PC-9 (cell line): ENCODE measurements around the gene HS6ST3.

ENCODE experiments used
- EZH2 ChIP-seq: fragments of 200-600 bp; sonication (generic); IDR thresholded peaks from 2 replicates; pipeline ENCODE4 v1.8.0; 2017; ENCODE audit warnings: antibody characterized with exemption, low read depth
- TF ChIP-seq, protein P1 (sequence below): fragments of 200-600 bp; sonication (generic); conservative IDR thresholded peaks from 2 replicates; pipeline ENCODE4 v1.6.1; 2017; ENCODE audit warnings: mixed run types, antibody characterized with exemption, mild to moderate bottlenecking, moderate library complexity

GRCh38 chr13:96444676-96445075 is 354.8 kb downstream of the HS6ST3 start:
- TF ChIP-seq, protein P1, sequence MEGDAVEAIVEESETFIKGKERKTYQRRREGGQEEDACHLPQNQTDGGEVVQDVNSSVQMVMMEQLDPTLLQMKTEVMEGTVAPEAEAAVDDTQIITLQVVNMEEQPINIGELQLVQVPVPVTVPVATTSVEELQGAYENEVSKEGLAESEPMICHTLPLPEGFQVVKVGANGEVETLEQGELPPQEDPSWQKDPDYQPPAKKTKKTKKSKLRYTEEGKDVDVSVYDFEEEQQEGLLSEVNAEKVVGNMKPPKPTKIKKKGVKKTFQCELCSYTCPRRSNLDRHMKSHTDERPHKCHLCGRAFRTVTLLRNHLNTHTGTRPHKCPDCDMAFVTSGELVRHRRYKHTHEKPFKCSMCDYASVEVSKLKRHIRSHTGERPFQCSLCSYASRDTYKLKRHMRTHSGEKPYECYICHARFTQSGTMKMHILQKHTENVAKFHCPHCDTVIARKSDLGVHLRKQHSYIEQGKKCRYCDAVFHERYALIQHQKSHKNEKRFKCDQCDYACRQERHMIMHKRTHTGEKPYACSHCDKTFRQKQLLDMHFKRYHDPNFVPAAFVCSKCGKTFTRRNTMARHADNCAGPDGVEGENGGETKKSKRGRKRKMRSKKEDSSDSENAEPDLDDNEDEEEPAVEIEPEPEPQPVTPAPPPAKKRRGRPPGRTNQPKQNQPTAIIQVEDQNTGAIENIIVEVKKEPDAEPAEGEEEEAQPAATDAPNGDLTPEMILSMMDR = no peak
- TF ChIP-seq EZH2 = no peak
